Fibroblast of lung (primary cell): ENCODE data around the gene MEIS2.

Experiments used
- EZH2 ChIP-seq: IDR thresholded peaks from 2 replicates; pipeline ENCODE4 v1.5.1; 2012; ENCODE audit warnings: low read length, control low read depth, mild to moderate bottlenecking; ENCODE audit errors: missing control alignments
- TF ChIP-seq, protein P1 (sequence below), 2 donors: IDR thresholded peaks in 1 of 2; conservative IDR thresholded peaks in 1 of 2; 1 replicate in 1 of 2; 2 replicates in 1 of 2; pipeline ENCODE4 v1.5.1; 2011 to 2012; ENCODE audit warnings: low read length in 2 of 2, control low read depth in 1 of 2, inconsistent platforms in 1 of 2, low read depth in 1 of 2, mild to moderate bottlenecking in 1 of 2

GRCh38 chr15:37009288-37009687, 91.1 kb downstream of the MEIS2 start:
- TF ChIP-seq EZH2: no peak
- TF ChIP-seq, protein P1, sequence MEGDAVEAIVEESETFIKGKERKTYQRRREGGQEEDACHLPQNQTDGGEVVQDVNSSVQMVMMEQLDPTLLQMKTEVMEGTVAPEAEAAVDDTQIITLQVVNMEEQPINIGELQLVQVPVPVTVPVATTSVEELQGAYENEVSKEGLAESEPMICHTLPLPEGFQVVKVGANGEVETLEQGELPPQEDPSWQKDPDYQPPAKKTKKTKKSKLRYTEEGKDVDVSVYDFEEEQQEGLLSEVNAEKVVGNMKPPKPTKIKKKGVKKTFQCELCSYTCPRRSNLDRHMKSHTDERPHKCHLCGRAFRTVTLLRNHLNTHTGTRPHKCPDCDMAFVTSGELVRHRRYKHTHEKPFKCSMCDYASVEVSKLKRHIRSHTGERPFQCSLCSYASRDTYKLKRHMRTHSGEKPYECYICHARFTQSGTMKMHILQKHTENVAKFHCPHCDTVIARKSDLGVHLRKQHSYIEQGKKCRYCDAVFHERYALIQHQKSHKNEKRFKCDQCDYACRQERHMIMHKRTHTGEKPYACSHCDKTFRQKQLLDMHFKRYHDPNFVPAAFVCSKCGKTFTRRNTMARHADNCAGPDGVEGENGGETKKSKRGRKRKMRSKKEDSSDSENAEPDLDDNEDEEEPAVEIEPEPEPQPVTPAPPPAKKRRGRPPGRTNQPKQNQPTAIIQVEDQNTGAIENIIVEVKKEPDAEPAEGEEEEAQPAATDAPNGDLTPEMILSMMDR (conservative IDR thresholded peaks at IDR 0.05 in 1 of 2, IDR thresholded peaks at IDR 0.05 in 1 of 2; ENCODE audit: low read depth in 1 of 2, low read length in 2 of 2): no peak
